ENCODE data around the gene TTC33.

TTC33 gene

DNA sequence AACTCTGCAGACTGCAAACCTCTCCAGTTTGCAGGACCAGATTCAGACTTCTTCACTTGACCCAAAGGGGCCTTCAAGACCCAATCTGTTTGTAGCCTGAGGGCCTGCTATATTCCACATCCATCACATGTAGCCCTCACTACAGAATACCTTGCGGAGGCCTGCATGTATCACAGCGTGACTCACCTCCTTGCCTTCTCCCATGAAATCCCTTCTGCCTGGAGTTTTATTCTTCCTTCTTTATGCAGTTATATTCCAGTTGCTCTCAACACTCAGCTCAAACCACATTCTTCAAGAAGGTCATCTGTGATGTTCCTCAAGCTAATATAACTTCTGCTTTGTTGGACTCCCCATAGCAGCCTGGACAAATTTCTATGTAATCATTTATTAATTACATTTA is 274.5 kb downstream of the TTC33 start:
- Histone ChIP-seq H3K36me3 (ENCODE audit: insufficient read depth, low read length) (no peaks in the 10 kb centered on the region), H3K9ac (ENCODE audit: low read depth, low read length) (no peak overlapping the region), H3K4me1 (ENCODE audit: insufficient read depth, low read length) (no peaks in the 10 kb centered on the region)

GRCh38 chr5:40480392-40480791 is 275.4 kb downstream of the TTC33 start:
- Histone ChIP-seq H3K9ac (ENCODE audit: low read depth, low read length) (no peak overlapping the region), H3K4me1 (ENCODE audit: insufficient read depth, low read length) (no peaks in the 10 kb centered on the region), H3K9me3 (ENCODE audit: control insufficient read depth, insufficient read depth, low read length) (no peaks in the 10 kb centered on the region), H3K36me3 (ENCODE audit: insufficient read depth, low read length) (no peaks in the 10 kb centered on the region)

More for the DNA sequence above, 274.5 kb downstream of the TTC33 start:
- H3K9me3 ChIP-seq (ENCODE audit: control insufficient read depth, insufficient read depth, low read length) = no peaks in the 10 kb centered on the region

DNA sequence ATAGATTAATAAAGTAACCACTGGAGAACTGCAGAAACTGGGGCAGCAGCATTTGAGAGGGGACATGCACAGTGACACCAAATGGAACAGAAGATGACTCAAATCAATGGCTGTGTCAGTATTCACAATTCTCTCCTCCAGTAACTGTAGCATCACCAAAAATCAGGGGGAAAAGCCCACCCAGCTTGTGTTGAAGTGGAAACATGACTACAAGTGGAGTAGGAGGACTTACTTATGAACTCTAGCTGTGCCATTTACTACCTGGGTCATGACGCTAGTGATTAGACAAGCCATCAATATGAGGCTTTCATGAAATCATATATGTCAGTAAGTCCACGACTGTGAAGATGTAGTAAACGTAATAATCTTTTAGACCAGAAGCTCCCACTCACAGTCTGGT is 275.8 kb downstream of the TTC33 start:
- Histone ChIP-seq H3K36me3 (ENCODE audit: insufficient read depth, low read length) (no peaks in the 10 kb centered on the region), H3K9me3 (ENCODE audit: control insufficient read depth, insufficient read depth, low read length) (no peaks in the 10 kb centered on the region), H3K4me1 (ENCODE audit: insufficient read depth, low read length) (no peaks in the 10 kb centered on the region)

GRCh38 chr5:40478766-40479165 is 277.0 kb downstream of the TTC33 start:
- Histone ChIP-seq H3K36me3 (ENCODE audit: insufficient read depth, low read length) (no peaks in the 10 kb centered on the region), H3K4me1 (ENCODE audit: insufficient read depth, low read length) (no peaks in the 10 kb centered on the region), H3K9ac (ENCODE audit: low read depth, low read length) (no peak overlapping the region), H3K9me3 (ENCODE audit: control insufficient read depth, insufficient read depth, low read length) (peaks cover 3% of the 10 kb centered on the region; the same call in 1 of the 2 replicates)

More for the DNA sequence above, 275.8 kb downstream of the TTC33 start:
- no peak overlapping the region for H3K9ac ChIP-seq (ENCODE audit: low read depth, low read length)

- no peaks in the 10 kb centered on the region for H3K4me1 ChIP-seq (ENCODE audit: insufficient read depth, low read length)
- no peaks in the 10 kb centered on the region for H3K36me3 ChIP-seq (ENCODE audit: insufficient read depth, low read length)
- H3K9me3 ChIP-seq (ENCODE audit: control insufficient read depth, insufficient read depth, low read length) = peaks cover 3% of the 10 kb centered on the region; the same call in 1 of the 2 replicates
- H3K9ac ChIP-seq (ENCODE audit: low read depth, low read length) = no peak overlapping the region
Measured at GRCh38 chr5:40477856-40478546, 277.8 kb downstream of the TTC33 start.

- Histone ChIP-seq H3K36me3 (ENCODE audit: insufficient read depth, low read length) (no peaks in the 10 kb centered on the region), H3K9me3 (ENCODE audit: control insufficient read depth, insufficient read depth, low read length) (peaks cover 3% of the 10 kb centered on the region), H3K4me1 (ENCODE audit: insufficient read depth, low read length) (no peaks in the 10 kb centered on the region), H3K9ac (ENCODE audit: low read depth, low read length) (no peak overlapping the region)
Measured at GRCh38 chr5:40475561-40475960, 280.2 kb downstream of the TTC33 start.

- Histone ChIP-seq H3K9ac (ENCODE audit: low read depth, low read length) (no peak overlapping the region), H3K36me3 (ENCODE audit: insufficient read depth, low read length) (no peaks in the 10 kb centered on the region), H3K9me3 (ENCODE audit: control insufficient read depth, insufficient read depth, low read length) (peaks cover 3% of the 10 kb centered on the region), H3K4me1 (ENCODE audit: insufficient read depth, low read length) (no peaks in the 10 kb centered on the region)
Measured at GRCh38 chr5:40474250-40474649, 281.5 kb downstream of the TTC33 start.

DNA sequence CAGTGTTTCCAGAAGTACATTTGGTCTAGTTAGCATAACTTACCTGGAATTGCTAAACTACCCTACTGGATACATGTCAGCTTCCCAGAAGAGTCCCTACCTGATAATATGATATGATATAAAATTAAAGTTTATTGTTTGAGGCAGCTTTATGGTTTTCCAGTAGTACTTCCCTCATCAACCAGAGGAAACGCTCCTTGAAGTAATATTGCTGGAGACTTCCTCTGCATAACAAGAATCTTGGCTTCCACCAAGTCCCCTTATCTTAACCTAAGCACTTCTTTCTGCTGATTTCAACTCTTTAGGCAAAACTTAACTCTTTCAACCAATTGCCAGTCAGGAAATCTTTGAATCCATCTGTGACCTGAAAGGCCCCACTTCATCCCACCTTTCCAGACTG is 290.3 kb downstream of the TTC33 start:
- no peaks in the 10 kb centered on the region for H3K36me3 ChIP-seq (ENCODE audit: insufficient read depth, low read length)
- no peaks in the 10 kb centered on the region for H3K4me1 ChIP-seq (ENCODE audit: insufficient read depth, low read length)
- no peak overlapping the region for H3K9ac ChIP-seq (ENCODE audit: low read depth, low read length)
- no peaks in the 10 kb centered on the region for H3K9me3 ChIP-seq (ENCODE audit: control insufficient read depth, insufficient read depth, low read length)

- no peaks in the 10 kb centered on the region for H3K9me3 ChIP-seq (ENCODE audit: control insufficient read depth, insufficient read depth, low read length)
- H3K4me1 ChIP-seq (ENCODE audit: insufficient read depth, low read length) = no peaks in the 10 kb centered on the region
- no peak overlapping the region for H3K9ac ChIP-seq (ENCODE audit: low read depth, low read length)
- H3K36me3 ChIP-seq (ENCODE audit: insufficient read depth, low read length) = no peaks in the 10 kb centered on the region
Measured at GRCh38 chr5:40464511-40464910, 291.2 kb downstream of the TTC33 start.
